ENCODE data around the gene HTR3A.

Gene HTR3A

GRCh38 chr11:113960702-113961330, 14.1 kb upstream of the HTR3A start:
- Histone ChIP-seq H3K79me2 (ENCODE audit: low read length) (no peaks in the 10 kb centered on the region), H3K36me3 (replicated peaks; ENCODE audit: insufficient read depth, low read length) (no peaks in the 10 kb centered on the region), H3K9me2 (replicated peaks; ENCODE audit: insufficient read depth, low read length) (no peaks in the 10 kb centered on the region), H3K4me3 (ENCODE audit: low read length) (no peak overlapping the region), H3K27ac (ENCODE audit: low read length) (no peak overlapping the region), H3F3A (ENCODE audit: insufficient read depth, low read length) (no peaks in the 10 kb centered on the region), H3K4me1 (ENCODE audit: low read length) (no peaks in the 10 kb centered on the region), H3K4me2 (ENCODE audit: low read depth, low read length) (no peak overlapping the region), H3K9me3 (replicated peaks; ENCODE audit: insufficient read depth, low read length) (no peaks in the 10 kb centered on the region), H4K20me1 (ENCODE audit: insufficient read depth, low read length) (no peaks in the 10 kb centered on the region), H3K27me3 (replicated peaks; ENCODE audit: insufficient read depth, low read length) (no peaks in the 10 kb centered on the region), H3K9ac (ENCODE audit: low read length) (no peak overlapping the region), H2AFZ (ENCODE audit: low read length) (no peak overlapping the region)
- TF ChIP-seq EZH2phosphoT487 (IDR thresholded peaks at IDR 0.05; ENCODE audit: low read length) (no peak), EZH2 (optimal IDR thresholded peaks at IDR 0.05; ENCODE audit: low read depth, low read length) (no peak)
- TF ChIP-seq, protein P1, sequence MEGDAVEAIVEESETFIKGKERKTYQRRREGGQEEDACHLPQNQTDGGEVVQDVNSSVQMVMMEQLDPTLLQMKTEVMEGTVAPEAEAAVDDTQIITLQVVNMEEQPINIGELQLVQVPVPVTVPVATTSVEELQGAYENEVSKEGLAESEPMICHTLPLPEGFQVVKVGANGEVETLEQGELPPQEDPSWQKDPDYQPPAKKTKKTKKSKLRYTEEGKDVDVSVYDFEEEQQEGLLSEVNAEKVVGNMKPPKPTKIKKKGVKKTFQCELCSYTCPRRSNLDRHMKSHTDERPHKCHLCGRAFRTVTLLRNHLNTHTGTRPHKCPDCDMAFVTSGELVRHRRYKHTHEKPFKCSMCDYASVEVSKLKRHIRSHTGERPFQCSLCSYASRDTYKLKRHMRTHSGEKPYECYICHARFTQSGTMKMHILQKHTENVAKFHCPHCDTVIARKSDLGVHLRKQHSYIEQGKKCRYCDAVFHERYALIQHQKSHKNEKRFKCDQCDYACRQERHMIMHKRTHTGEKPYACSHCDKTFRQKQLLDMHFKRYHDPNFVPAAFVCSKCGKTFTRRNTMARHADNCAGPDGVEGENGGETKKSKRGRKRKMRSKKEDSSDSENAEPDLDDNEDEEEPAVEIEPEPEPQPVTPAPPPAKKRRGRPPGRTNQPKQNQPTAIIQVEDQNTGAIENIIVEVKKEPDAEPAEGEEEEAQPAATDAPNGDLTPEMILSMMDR (IDR thresholded peaks at IDR 0.05; ENCODE audit: low read length) = no peak
- no peak for DNase-seq

- H4K20me1 ChIP-seq (ENCODE audit: insufficient read depth, low read length) = no peaks in the 10 kb centered on the region
- DNase-seq = no peak
- H3K9ac ChIP-seq (ENCODE audit: low read length) = no peak overlapping the region
- no peaks in the 10 kb centered on the region for H3K9me3 ChIP-seq (replicated peaks; ENCODE audit: insufficient read depth, low read length)
- H3F3A ChIP-seq (ENCODE audit: insufficient read depth, low read length) = no peaks in the 10 kb centered on the region
- TF ChIP-seq, protein P1 (IDR thresholded peaks at IDR 0.05; ENCODE audit: low read length) = no peak
- no peak for TF ChIP-seq EZH2phosphoT487 (IDR thresholded peaks at IDR 0.05; ENCODE audit: low read length)
- no peaks in the 10 kb centered on the region for H3K27me3 ChIP-seq (replicated peaks; ENCODE audit: insufficient read depth, low read length)
- H3K9me2 ChIP-seq (replicated peaks; ENCODE audit: insufficient read depth, low read length) = no peaks in the 10 kb centered on the region
- H3K79me2 ChIP-seq (ENCODE audit: low read length) = no peaks in the 10 kb centered on the region
- no peak overlapping the region for H3K4me3 ChIP-seq (ENCODE audit: low read length)
- H3K4me2 ChIP-seq (ENCODE audit: low read depth, low read length) = no peak overlapping the region
- H3K36me3 ChIP-seq (replicated peaks; ENCODE audit: insufficient read depth, low read length) = no peaks in the 10 kb centered on the region
- H3K4me1 ChIP-seq (ENCODE audit: low read length) = no peaks in the 10 kb centered on the region
- no peak overlapping the region for H2AFZ ChIP-seq (ENCODE audit: low read length)
- no peak overlapping the region for H3K27ac ChIP-seq (ENCODE audit: low read length)
Observed at GRCh38 chr11:113967361-113967760, 7.5 kb upstream of the HTR3A start.

DNA sequence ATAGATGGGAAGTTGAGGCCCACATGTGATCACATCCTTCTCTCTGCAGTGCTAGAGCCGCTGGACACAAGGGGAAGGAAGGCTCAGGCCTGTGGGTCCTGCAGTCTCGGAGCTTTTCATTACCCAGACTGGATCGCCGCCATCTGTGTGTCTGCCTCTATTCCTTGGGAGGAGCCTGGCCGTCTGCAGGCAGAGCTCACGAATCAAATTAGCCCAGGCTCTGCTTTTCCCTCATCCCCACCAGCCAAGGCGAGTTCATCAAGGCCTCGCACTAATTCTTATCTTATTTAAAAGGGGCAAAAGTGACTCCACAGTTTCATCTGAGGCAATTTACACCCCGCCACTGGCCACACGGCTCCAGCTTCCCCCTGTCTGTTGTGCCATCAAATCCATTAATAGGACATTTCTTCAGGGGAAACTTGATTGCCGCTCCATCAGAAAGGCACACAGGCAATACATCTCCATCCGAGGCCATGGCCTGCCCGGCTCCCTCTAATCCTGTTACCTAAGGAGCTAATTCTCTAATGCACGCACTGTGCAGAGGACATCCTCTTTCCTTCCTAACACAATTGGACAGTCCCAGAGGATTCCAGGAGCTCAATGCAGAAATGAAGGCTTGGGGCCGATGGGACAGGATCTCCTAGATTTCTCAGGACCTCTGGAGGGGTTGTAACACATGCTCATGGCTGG, 3.3 kb upstream of the HTR3A start:
- Histone ChIP-seq H3K27me3 (replicated peaks; ENCODE audit: insufficient read depth, low read length) (no peaks in the 10 kb centered on the region), H3K36me3 (replicated peaks; ENCODE audit: insufficient read depth, low read length) (no peaks in the 10 kb centered on the region), H3K4me3 (ENCODE audit: low read length) (no peak overlapping the region), H3K4me1 (ENCODE audit: low read length) (no peaks in the 10 kb centered on the region), H3K4me2 (ENCODE audit: low read depth, low read length) (no peak overlapping the region), H3K9me3 (replicated peaks; ENCODE audit: insufficient read depth, low read length) (no peaks in the 10 kb centered on the region), H3K27ac (ENCODE audit: low read length) (no peak overlapping the region), H3K9me2 (replicated peaks; ENCODE audit: insufficient read depth, low read length) (no peaks in the 10 kb centered on the region), H3K79me2 (ENCODE audit: low read length) (no peaks in the 10 kb centered on the region), H3F3A (ENCODE audit: insufficient read depth, low read length) (no peaks in the 10 kb centered on the region), H2AFZ (ENCODE audit: low read length) (no peak overlapping the region), H4K20me1 (ENCODE audit: insufficient read depth, low read length) (no peaks in the 10 kb centered on the region), H3K9ac (ENCODE audit: low read length) (no peak overlapping the region)
- TF ChIP-seq EZH2 (optimal IDR thresholded peaks at IDR 0.05; ENCODE audit: low read depth, low read length) (no peak), EZH2phosphoT487 (IDR thresholded peaks at IDR 0.05; ENCODE audit: low read length) (no peak)
- TF ChIP-seq, protein P1 (IDR thresholded peaks at IDR 0.05; ENCODE audit: low read length) = no peak
- DNase-seq = no peak

Data from MM.1S (cell line).